Measurements from ENCODE around the gene C6orf15. TPM values are rescaled to one million over a fixed set of nuclear protein-coding genes. Genes with fewer than 3 reads are reported as not detected.

The C6orf15 gene
- total RNA-seq, 4 donors from 2014 or later: not detected

DNA sequence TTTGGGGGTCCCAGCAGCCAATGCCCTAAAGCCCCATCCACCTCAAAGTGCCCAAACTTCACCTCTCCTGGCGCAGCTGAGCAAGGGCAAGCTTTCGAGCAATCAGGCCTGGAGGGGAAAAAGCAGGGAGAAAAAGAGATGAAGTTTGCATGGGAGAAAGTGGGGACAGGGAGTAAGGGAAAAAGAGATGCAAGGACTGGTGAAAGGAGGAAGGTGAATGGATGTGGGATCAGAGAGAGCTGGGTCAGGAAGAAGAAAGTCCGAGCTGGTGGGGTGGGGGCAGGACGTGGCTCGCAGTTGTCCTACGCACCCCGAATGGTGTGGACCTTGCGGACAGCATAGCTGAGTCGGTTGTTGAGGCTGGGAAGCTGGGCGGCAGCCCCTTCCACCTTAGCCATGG is 33.0 kb upstream of the C6orf15 start:
- Histone ChIP-seq H3K4me1 (peaks cover 0 to 16% (median 0%) of the 10 kb centered on the region in 4 donors), H3K9me3 (no peaks in the 10 kb centered on the region), H3K27me3 (no peaks in the 10 kb centered on the region), H3K4me3 (peak overlapping the region in 1 of 4 donors; percentile 19), H3K27ac (peak overlapping the region in 3 of 4 donors; percentile 44 to 91 (median 79)), H3K36me3 (peaks cover 0 to 3% (median 0%) of the 10 kb centered on the region in 3 donors)
- TF ChIP-seq POLR2A (IDR thresholded peaks at IDR 0.05): no peak
- TF ChIP-seq, protein P1, sequence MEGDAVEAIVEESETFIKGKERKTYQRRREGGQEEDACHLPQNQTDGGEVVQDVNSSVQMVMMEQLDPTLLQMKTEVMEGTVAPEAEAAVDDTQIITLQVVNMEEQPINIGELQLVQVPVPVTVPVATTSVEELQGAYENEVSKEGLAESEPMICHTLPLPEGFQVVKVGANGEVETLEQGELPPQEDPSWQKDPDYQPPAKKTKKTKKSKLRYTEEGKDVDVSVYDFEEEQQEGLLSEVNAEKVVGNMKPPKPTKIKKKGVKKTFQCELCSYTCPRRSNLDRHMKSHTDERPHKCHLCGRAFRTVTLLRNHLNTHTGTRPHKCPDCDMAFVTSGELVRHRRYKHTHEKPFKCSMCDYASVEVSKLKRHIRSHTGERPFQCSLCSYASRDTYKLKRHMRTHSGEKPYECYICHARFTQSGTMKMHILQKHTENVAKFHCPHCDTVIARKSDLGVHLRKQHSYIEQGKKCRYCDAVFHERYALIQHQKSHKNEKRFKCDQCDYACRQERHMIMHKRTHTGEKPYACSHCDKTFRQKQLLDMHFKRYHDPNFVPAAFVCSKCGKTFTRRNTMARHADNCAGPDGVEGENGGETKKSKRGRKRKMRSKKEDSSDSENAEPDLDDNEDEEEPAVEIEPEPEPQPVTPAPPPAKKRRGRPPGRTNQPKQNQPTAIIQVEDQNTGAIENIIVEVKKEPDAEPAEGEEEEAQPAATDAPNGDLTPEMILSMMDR (IDR thresholded peaks at IDR 0.05): no peak
- DNase-seq: no peak

- Histone ChIP-seq H3K4me1 (peaks cover 0 to 16% (median 0%) of the 10 kb centered on the region in 4 donors), H3K27me3 (no peaks in the 10 kb centered on the region), H3K36me3 (no peaks in the 10 kb centered on the region), H3K27ac (peak overlapping the region in 3 of 4 donors; percentile 44 to 91 (median 79)), H3K4me3 (peak overlapping the region in 2 of 4 donors; percentile 19 to 32), H3K9me3 (no peaks in the 10 kb centered on the region)
- no peak for TF ChIP-seq POLR2A (IDR thresholded peaks at IDR 0.05)
- TF ChIP-seq, protein P1 (IDR thresholded peaks at IDR 0.05): peak in 1 of 6 experiments; percentile 27
- peak in 2 of 3 donors; percentile 61 to 82 for DNase-seq
Observed at GRCh38 chr6:31144970-31145340, 32.6 kb upstream of the C6orf15 start.

DNA sequence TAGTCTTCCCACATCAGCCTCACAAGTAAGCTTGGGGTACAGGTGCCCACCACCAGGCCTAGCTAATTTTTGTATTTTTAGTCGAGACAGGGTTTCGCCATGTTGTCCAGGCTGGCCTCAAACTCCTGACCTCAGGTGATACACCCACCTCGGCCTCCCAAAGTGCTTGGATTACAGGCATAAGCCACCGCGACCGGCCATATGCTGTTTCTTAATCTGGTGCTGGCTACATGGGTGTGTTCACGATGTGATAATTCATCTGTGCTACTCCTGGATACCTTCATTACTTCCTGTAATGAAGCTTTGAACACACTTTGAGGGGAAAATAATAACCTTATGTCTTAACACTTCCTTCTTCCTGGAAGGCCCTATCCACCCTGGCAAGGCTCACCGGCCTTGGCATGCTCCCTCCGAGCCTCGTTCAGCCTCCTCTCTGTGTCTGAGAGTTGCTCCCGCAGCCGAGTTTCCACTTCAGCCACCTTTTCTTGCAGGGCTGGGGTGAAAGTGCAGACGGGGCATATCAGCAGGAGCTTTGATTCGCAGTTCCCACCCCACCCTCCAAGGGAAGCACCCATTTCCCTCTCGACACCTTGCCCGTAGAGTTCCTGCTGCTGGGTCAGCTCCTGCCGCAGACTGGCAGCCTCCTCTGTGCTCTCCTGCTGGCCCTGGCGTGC is 32.1 kb upstream of the C6orf15 start:
- Histone ChIP-seq H3K27ac (peak overlapping the region in 3 of 4 donors; percentile 44 to 91 (median 79)), H3K4me1 (peaks cover 0 to 16% (median 0%) of the 10 kb centered on the region in 4 donors), H3K27me3 (no peaks in the 10 kb centered on the region), H3K4me3 (peak overlapping the region in 2 of 4 donors; percentile 19 to 32), H3K9me3 (no peaks in the 10 kb centered on the region), H3K36me3 (no peaks in the 10 kb centered on the region)
- TF ChIP-seq, protein P1 (IDR thresholded peaks at IDR 0.05): no peak
- peak; percentile 60 to 84 for TF ChIP-seq POLR2A (IDR thresholded peaks at IDR 0.05)
- DNase-seq: peak in 2 of 3 donors; percentile 78 to 84

DNA sequence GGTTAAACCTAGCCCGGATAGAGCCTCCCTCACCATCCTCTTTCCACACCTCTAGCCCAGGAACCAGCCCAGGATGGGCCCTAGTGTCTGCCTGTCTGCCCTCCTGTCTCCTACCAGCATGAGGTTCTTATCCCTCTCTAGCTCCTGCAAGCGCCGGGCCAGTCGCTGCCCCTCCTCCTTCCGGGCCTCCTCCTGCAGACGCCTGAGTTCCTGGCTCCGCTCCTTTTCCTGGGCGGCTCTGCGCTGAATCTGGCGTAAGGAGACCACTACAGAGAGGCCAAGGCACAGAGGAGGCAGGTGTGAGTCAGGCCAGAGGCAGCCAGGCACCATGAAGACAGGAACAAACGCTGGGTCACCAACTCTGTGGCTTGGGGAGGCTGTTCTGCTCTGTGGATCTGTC is 30.8 kb upstream of the C6orf15 start:
- Histone ChIP-seq H3K36me3 (no peaks in the 10 kb centered on the region), H3K4me1 (peaks cover 0 to 17% (median under 1%) of the 10 kb centered on the region in 4 donors), H3K27ac (peak overlapping the region in 3 of 4 donors; percentile 40 to 91 (median 79)), H3K27me3 (no peaks in the 10 kb centered on the region), H3K4me3 (no peak overlapping the region), H3K9me3 (no peaks in the 10 kb centered on the region)
- DNase-seq: no peak
- TF ChIP-seq POLR2A (IDR thresholded peaks at IDR 0.05): no peak
- TF ChIP-seq, protein P1 (IDR thresholded peaks at IDR 0.05): no peak

DNA sequence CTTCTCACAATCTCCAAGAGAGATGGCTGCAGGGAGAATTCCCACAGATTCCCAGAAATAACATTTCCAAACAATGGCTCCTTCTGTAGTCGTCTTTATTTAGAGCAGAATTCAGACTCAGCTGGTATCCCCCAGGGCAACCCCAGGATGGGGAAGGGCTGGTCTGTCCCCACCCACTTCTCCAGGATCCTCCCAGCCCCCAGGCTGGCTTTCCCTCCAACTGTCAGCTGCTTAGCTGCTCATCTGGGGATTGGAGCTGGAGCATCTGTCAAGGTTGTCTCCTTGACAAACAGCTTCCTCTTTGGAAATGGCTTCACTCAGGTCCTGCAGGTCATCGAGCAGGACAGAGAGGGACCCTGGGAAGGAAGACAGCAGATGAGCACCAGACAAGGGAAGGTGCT is 30.0 kb upstream of the C6orf15 start:
- Histone ChIP-seq H3K36me3 (no peaks in the 10 kb centered on the region), H3K27me3 (no peaks in the 10 kb centered on the region), H3K9me3 (no peaks in the 10 kb centered on the region), H3K27ac (no peak overlapping the region), H3K4me3 (no peak overlapping the region), H3K4me1 (peaks cover 0 to 23% (median 3%) of the 10 kb centered on the region in 4 donors)
- no peak for TF ChIP-seq POLR2A (IDR thresholded peaks at IDR 0.05)
- TF ChIP-seq, protein P1 (IDR thresholded peaks at IDR 0.05): no peak
- DNase-seq: no peak
